Colonic mucosa (tissue), 4 donors: ENCODE measurements around the gene TGFBR3L. TPM values are rescaled to one million over a fixed set of nuclear protein-coding genes. Genes with fewer than 3 reads are reported as not detected.
"Not testable (repeated sequence)": the region's sequence is repeated elsewhere in the genome, so short reads cannot be mapped to it uniquely, and the experiment has no call there.

ENCODE experiments used
- DNase-seq: peaks from one replicate; pipeline ENCODE4 v3.0.0-alpha.2; 2020
- H3K27ac ChIP-seq: fragments of 200-600 bp; one replicate; pipeline ENCODE4 v1.8.0; 2021
- H3K27me3 ChIP-seq: fragments of 200-600 bp; one replicate; pipeline ENCODE4 v1.8.0; 2021
- H3K36me3 ChIP-seq: fragments of 200-600 bp; one replicate; pipeline ENCODE4 v1.8.0; 2021
- H3K4me1 ChIP-seq: fragments of 200-600 bp; one replicate; pipeline ENCODE4 v1.8.0; 2021; ENCODE audit warnings: mild to moderate bottlenecking
- H3K4me3 ChIP-seq: fragments of 200-600 bp; one replicate; pipeline ENCODE4 v1.8.0; 2021
- H3K9ac ChIP-seq, 2 donors: one replicate each; pipeline ENCODE4 v1.7.0; 2013; ENCODE audit warnings: control low read depth in 2 of 2, low read depth in 2 of 2, low read length in 2 of 2
- H3K9me3 ChIP-seq: fragments of 200-600 bp; one replicate; pipeline ENCODE4 v1.8.0; 2021
- CTCF ChIP-seq: fragments of 200-600 bp; IDR thresholded peaks from one replicate; pipeline ENCODE4 v1.8.0; 2022; ENCODE audit warnings: antibody characterized with exemption, mild to moderate bottlenecking
- intact Hi-C: fragments of 100-400 bp; cut with DNase I; formaldehyde crosslinking; loops from one replicate; pipeline ENCODE4 v1.14.1; 2022
- total RNA-seq, 2 donors: library from RNA; stranded (reverse); fragmentation: NEBNext Ultra II Directional in 1 of 2; extraction: Animal tissue kit (Norgen Biotek cat#: 25700) in 1 of 2; gene quantifications; one replicate each; pipeline ENCODE4 v1.2.1, GENCODE V29; 2021
- donor health status: healthy.
- donor health status: DM: no; HTN: no; CAD: no.
- donor health status: DM: no; HTN: no; CAD: no.

Gene TGFBR3L
- total RNA-seq, 2 donors from 2014 or later, result not detected

- no peak for TF ChIP-seq CTCF
- Histone ChIP-seq H3K4me1 (peaks cover 8% of the 10 kb centered on the region), H3K9me3 (no peaks in the 10 kb centered on the region), H3K27me3 (peaks cover 5% of the 10 kb centered on the region), H3K27ac (no peak overlapping the region), H3K9ac (peak overlapping the region; percentile 34 to 58), H3K36me3 (no peaks in the 10 kb centered on the region), H3K4me3 (peak overlapping the region; percentile 53)
- intact Hi-C loops, result no loop called here
- DNase-seq, result no peak
These were observed 25.8 kb upstream of the TGFBR3L start for GRCh38 chr19:7888826-7889217.

GRCh38 chr19:7893362-7894101 lies 21.1 kb upstream of the TGFBR3L start:
- H3K36me3 ChIP-seq, H3K27me3 ChIP-seq, intact Hi-C loops: not testable (repeated sequence)

GRCh38 chr19:7894612-7895309 lies 19.9 kb upstream of the TGFBR3L start:
- DNase-seq, result peak; percentile 65
- Histone ChIP-seq H3K4me3 (no peak overlapping the region), H3K4me1 (no peaks in the 10 kb centered on the region), H3K27ac (no peak overlapping the region), H3K36me3 (no peaks in the 10 kb centered on the region), H3K9me3 (no peaks in the 10 kb centered on the region), H3K27me3 (no peaks in the 10 kb centered on the region), H3K9ac (no peak overlapping the region)
- intact Hi-C loops, result no loop called here
- no peak for TF ChIP-seq CTCF

More at GRCh38 chr19:7893362-7894101, 21.1 kb upstream of the TGFBR3L start:
- not testable (repeated sequence) for DNase-seq, H3K4me1 ChIP-seq, H3K27ac ChIP-seq, H3K4me3 ChIP-seq, H3K9me3 ChIP-seq, H3K9ac ChIP-seq

- Histone ChIP-seq H3K27ac (no peak overlapping the region), H3K36me3 (no peaks in the 10 kb centered on the region), H3K9me3 (no peaks in the 10 kb centered on the region), H3K9ac (no peak overlapping the region), H3K27me3 (no peaks in the 10 kb centered on the region), H3K4me1 (no peaks in the 10 kb centered on the region), H3K4me3 (no peak overlapping the region)
- DNase-seq, result no peak
- TF ChIP-seq CTCF, result no peak
- intact Hi-C loops, result no loop called here
These were observed 19.1 kb upstream of the TGFBR3L start for GRCh38 chr19:7895565-7895964.

GRCh38 chr19:7897292-7897691 lies 17.3 kb upstream of the TGFBR3L start:
- no peaks in the 10 kb centered on the region for H3K36me3 ChIP-seq
- H3K27ac ChIP-seq, result no peak overlapping the region
- H3K9me3 ChIP-seq, result no peaks in the 10 kb centered on the region
- intact Hi-C loops, result no loop called here
- H3K27me3 ChIP-seq, result no peaks in the 10 kb centered on the region
- H3K4me1 ChIP-seq, result no peaks in the 10 kb centered on the region
- H3K4me3 ChIP-seq, result no peak overlapping the region
- TF ChIP-seq CTCF, result no peak
- no peak for DNase-seq
- H3K9ac ChIP-seq, result no peak overlapping the region

GRCh38 chr19:7898967-7899366 lies 15.7 kb upstream of the TGFBR3L start:
- DNase-seq, result no peak
- H3K4me1 ChIP-seq, result peaks cover 4% of the 10 kb centered on the region
- H3K27ac ChIP-seq, result no peak overlapping the region
- no peak overlapping the region for H3K9ac ChIP-seq
- no peak overlapping the region for H3K4me3 ChIP-seq
- no peak for TF ChIP-seq CTCF
- H3K36me3 ChIP-seq, result no peaks in the 10 kb centered on the region
- no peaks in the 10 kb centered on the region for H3K9me3 ChIP-seq
- intact Hi-C loops, result no loop called here
- H3K27me3 ChIP-seq, result no peaks in the 10 kb centered on the region
